ENCODE results near the gene SCLY.

- TF ChIP-seq GATA2 (IDR thresholded peaks at IDR 0.05; ENCODE audit: low read depth, low read length) (no peak), GATA3 (IDR thresholded peaks at IDR 0.05; ENCODE audit: low read depth, low read length) (no peak)
These were observed 21.4 kb downstream of the SCLY start for GRCh38 chr2:238082151-238082550.

All from SH-SY5Y (cell line).